MM.1S (cell line): Measurements from ENCODE around the gene PTPRK.

Source experiments
- DNase-seq: peaks from one replicate; pipeline ENCODE4 v3.0.0-alpha.2; 2015
- H2AFZ ChIP-seq: fragments of 300-600 bp; sonication (generic); 2 replicates; pipeline ENCODE4 v1.6.0; 2016; ENCODE audit warnings: antibody characterized with exemption, low read length
- H3F3A ChIP-seq: fragments of 300-600 bp; sonication (generic); 2 replicates; pipeline ENCODE4 v1.6.1; 2016; ENCODE audit warnings: mild to moderate bottlenecking, antibody characterized with exemption, low read length, moderate library complexity, mixed read lengths; ENCODE audit not compliant: insufficient read depth
- H3K27ac ChIP-seq: fragments of 300-600 bp; sonication (generic); 2 replicates; pipeline ENCODE4 v1.5.1; 2016; ENCODE audit warnings: mild to moderate bottlenecking, low read length
- H3K27me3 ChIP-seq: fragments of 300-600 bp; sonication (generic); replicated peaks from 2 replicates; pipeline ENCODE4 v1.6.0; 2016; ENCODE audit warnings: low read length; ENCODE audit not compliant: insufficient read depth
- H3K36me3 ChIP-seq: fragments of 300-600 bp; sonication (generic); replicated peaks from 2 replicates; pipeline ENCODE4 v1.6.1; 2016; ENCODE audit warnings: mild to moderate bottlenecking, low read length, mixed read lengths; ENCODE audit not compliant: insufficient read depth
- H3K4me1 ChIP-seq: fragments of 300-600 bp; sonication (generic); 2 replicates; pipeline ENCODE4 v1.6.1; 2016; ENCODE audit warnings: low read length, mixed read lengths
- H3K4me2 ChIP-seq: fragments of 300-600 bp; sonication (generic); 2 replicates; pipeline ENCODE4 v1.6.0; 2016; ENCODE audit warnings: low read depth, low read length
- H3K4me3 ChIP-seq: fragments of 300-600 bp; sonication (generic); 2 replicates; pipeline ENCODE4 v1.5.1; 2016; ENCODE audit warnings: low read length, mixed read lengths
- H3K79me2 ChIP-seq: fragments of 300-600 bp; sonication (generic); 2 replicates; pipeline ENCODE4 v1.6.1; 2016; ENCODE audit warnings: mixed run types, low read length, mixed read lengths
- H3K9ac ChIP-seq: fragments of 300-600 bp; sonication (generic); 2 replicates; pipeline ENCODE4 v1.6.1; 2016; ENCODE audit warnings: low read length, mixed read lengths
- H3K9me2 ChIP-seq: fragments of 300-600 bp; sonication (generic); replicated peaks from 2 replicates; pipeline ENCODE4 v1.6.1; 2016; ENCODE audit warnings: mild to moderate bottlenecking, low read length, mixed read lengths; ENCODE audit not compliant: insufficient read depth
- H3K9me3 ChIP-seq: fragments of 300-600 bp; sonication (generic); replicated peaks from 2 replicates; pipeline ENCODE4 v1.6.1; 2016; ENCODE audit warnings: mild to moderate bottlenecking, low read length, mixed read lengths; ENCODE audit not compliant: insufficient read depth
- H4K20me1 ChIP-seq: fragments of 300-600 bp; sonication (generic); 2 replicates; pipeline ENCODE4 v1.6.1; 2016; ENCODE audit warnings: mild to moderate bottlenecking, low read length, moderate library complexity, mixed read lengths; ENCODE audit not compliant: insufficient read depth
- EZH2 ChIP-seq: fragments of 300-600 bp; sonication (generic); optimal IDR thresholded peaks from 2 replicates; pipeline ENCODE3; 2017; ENCODE audit warnings: low read depth, mild to moderate bottlenecking, antibody characterized with exemption, low read length, mixed read lengths
- EZH2phosphoT487 ChIP-seq: fragments of 300-600 bp; sonication (generic); IDR thresholded peaks from 2 replicates; pipeline ENCODE4 v1.6.1; 2018; ENCODE audit warnings: antibody characterized with exemption, low read length
- TF ChIP-seq, protein P1 (sequence below): fragments of 300-600 bp; sonication (generic); IDR thresholded peaks from 2 replicates; pipeline ENCODE4 v1.5.1; 2016; ENCODE audit warnings: antibody characterized with exemption, low read length, mixed read lengths

PTPRK gene

DNA sequence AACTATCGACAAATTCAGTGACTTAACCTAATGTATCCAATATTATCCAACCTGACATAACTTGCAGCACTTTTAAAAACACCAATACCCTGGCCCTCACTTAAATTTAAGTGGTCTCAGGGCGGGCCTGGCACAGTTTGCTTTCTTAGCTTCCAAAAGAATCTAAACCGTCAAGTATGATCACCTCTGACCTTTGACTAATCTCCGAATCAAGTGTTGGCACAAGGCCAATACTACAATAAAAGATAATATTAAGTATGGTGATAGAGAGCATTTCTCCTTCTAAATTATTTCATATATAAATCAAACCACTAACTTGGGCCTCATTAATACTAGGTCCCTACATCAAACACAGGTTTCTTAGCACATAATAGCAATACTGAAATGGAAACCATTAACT, 153.0 kb downstream of the PTPRK start:
- H3K4me3 ChIP-seq, result no peak overlapping the region
- TF ChIP-seq EZH2phosphoT487, result no peak
- TF ChIP-seq, protein P1, sequence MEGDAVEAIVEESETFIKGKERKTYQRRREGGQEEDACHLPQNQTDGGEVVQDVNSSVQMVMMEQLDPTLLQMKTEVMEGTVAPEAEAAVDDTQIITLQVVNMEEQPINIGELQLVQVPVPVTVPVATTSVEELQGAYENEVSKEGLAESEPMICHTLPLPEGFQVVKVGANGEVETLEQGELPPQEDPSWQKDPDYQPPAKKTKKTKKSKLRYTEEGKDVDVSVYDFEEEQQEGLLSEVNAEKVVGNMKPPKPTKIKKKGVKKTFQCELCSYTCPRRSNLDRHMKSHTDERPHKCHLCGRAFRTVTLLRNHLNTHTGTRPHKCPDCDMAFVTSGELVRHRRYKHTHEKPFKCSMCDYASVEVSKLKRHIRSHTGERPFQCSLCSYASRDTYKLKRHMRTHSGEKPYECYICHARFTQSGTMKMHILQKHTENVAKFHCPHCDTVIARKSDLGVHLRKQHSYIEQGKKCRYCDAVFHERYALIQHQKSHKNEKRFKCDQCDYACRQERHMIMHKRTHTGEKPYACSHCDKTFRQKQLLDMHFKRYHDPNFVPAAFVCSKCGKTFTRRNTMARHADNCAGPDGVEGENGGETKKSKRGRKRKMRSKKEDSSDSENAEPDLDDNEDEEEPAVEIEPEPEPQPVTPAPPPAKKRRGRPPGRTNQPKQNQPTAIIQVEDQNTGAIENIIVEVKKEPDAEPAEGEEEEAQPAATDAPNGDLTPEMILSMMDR, result no peak
- TF ChIP-seq EZH2, result no peak
- H3K79me2 ChIP-seq, result no peaks in the 10 kb centered on the region
- no peaks in the 10 kb centered on the region for H3K36me3 ChIP-seq
- no peak overlapping the region for H3K4me2 ChIP-seq
- no peaks in the 10 kb centered on the region for H4K20me1 ChIP-seq
- no peaks in the 10 kb centered on the region for H3K27me3 ChIP-seq
- H3K9me3 ChIP-seq, result no peaks in the 10 kb centered on the region
- H2AFZ ChIP-seq, result no peak overlapping the region
- H3F3A ChIP-seq, result no peaks in the 10 kb centered on the region
- no peaks in the 10 kb centered on the region for H3K4me1 ChIP-seq
- no peaks in the 10 kb centered on the region for H3K9me2 ChIP-seq
- no peak overlapping the region for H3K27ac ChIP-seq
- H3K9ac ChIP-seq, result no peak overlapping the region
- no peak for DNase-seq

DNA sequence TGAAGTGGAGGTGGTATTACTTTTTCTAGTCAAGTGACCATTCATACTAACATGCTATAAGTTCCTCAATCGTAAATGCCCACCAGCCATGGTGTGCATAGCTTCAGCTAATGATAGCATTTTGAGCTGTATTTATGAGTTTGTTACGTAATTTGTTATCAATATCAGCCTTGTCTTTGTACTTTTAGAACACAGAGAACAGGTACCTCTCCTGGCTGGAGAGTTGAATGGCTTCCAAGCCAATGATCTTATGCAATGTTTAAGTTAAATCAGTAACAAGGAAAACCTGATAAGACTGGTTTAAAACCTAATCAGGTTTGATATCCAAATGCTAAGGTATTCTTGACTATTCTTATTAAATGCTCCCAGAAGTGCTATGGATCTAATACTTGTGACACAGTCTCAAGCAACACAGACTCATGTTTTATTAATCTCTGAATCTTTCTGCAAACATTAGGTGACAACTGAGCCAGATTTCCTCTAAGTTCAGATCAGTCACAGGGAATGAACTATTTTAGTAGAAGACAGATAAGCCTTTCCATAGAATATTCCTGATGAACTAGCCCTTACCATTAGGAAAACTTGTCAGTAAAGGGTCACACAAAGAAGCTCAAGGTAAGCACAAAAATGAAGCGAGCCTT, 154.8 kb downstream of the PTPRK start:
- H3F3A ChIP-seq, result no peaks in the 10 kb centered on the region
- no peak for TF ChIP-seq EZH2phosphoT487
- TF ChIP-seq, protein P1, result no peak
- no peak for TF ChIP-seq EZH2
- no peak overlapping the region for H2AFZ ChIP-seq
- H3K4me1 ChIP-seq, result no peaks in the 10 kb centered on the region
- no peaks in the 10 kb centered on the region for H3K36me3 ChIP-seq
- H3K4me2 ChIP-seq, result no peak overlapping the region
- DNase-seq, result no peak
- H3K27me3 ChIP-seq, result no peaks in the 10 kb centered on the region
- H4K20me1 ChIP-seq, result no peaks in the 10 kb centered on the region
- H3K4me3 ChIP-seq, result no peak overlapping the region
- no peak overlapping the region for H3K27ac ChIP-seq
- H3K9me2 ChIP-seq, result no peaks in the 10 kb centered on the region
- H3K9me3 ChIP-seq, result no peaks in the 10 kb centered on the region
- H3K9ac ChIP-seq, result no peak overlapping the region
- no peaks in the 10 kb centered on the region for H3K79me2 ChIP-seq

DNA sequence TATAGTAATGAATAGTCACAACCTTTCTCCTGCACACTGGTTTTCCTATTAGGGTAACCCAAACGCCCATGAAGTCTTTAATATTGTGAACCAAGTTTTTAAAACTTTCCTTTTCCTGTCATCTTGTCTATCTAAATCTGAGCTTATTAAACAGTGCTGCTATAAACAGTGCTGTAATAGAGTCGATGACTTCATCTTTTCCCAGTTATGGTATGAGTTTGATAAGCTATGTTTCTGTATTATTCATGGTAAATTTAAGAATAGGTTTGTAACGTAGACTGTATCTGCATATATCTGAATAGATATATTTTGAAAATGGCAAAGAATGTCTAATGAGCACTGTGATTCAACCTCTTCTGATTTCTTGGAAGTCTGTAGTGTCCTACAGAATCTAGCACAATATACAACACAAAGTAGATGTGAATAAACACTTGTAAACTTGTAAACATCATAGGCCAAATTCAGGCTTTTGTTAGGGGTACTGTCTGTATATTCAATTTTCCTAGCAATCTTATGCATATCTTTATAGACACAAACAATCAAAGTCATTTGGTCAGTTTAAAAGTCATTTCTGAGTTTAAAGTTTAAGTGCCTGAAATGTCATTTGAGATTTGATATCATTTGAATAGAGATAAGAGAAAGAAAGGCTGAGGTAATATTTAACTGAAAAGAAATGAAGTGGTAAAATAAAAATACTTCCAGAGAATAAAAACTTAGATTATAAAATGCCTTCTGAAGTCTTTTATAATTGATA, 155.5 kb downstream of the PTPRK start:
- Histone ChIP-seq H3K9me3 (no peaks in the 10 kb centered on the region), H3K36me3 (no peaks in the 10 kb centered on the region), H3F3A (no peaks in the 10 kb centered on the region), H3K9ac (no peak overlapping the region), H3K4me2 (no peak overlapping the region), H3K27me3 (no peaks in the 10 kb centered on the region), H3K4me1 (no peaks in the 10 kb centered on the region), H3K79me2 (no peaks in the 10 kb centered on the region), H4K20me1 (no peaks in the 10 kb centered on the region), H3K9me2 (no peaks in the 10 kb centered on the region), H3K4me3 (no peak overlapping the region), H2AFZ (no peak overlapping the region), H3K27ac (no peak overlapping the region)
- TF ChIP-seq, protein P1, result no peak
- TF ChIP-seq EZH2phosphoT487, result no peak
- TF ChIP-seq EZH2, result no peak
- no peak for DNase-seq
